GM19239 (cell line): ENCODE data around the gene FRMPD2.
"Not testable (repeated sequence)": the region's sequence is repeated elsewhere in the genome, so short reads cannot be mapped to it uniquely, and the experiment has no call there.

Experiments used
- DNase-seq: peaks from one replicate; pipeline ENCODE4 v3.0.0; 2011; ENCODE audit warnings: low spot score; ENCODE audit not compliant: insufficient read length
- FAIRE-seq: peaks from 2 replicates; lab custom pipeline; 2011; peaks lifted over from hg19 to GRCh38; lab: Jason Lieb, UNC

Gene FRMPD2

DNA sequence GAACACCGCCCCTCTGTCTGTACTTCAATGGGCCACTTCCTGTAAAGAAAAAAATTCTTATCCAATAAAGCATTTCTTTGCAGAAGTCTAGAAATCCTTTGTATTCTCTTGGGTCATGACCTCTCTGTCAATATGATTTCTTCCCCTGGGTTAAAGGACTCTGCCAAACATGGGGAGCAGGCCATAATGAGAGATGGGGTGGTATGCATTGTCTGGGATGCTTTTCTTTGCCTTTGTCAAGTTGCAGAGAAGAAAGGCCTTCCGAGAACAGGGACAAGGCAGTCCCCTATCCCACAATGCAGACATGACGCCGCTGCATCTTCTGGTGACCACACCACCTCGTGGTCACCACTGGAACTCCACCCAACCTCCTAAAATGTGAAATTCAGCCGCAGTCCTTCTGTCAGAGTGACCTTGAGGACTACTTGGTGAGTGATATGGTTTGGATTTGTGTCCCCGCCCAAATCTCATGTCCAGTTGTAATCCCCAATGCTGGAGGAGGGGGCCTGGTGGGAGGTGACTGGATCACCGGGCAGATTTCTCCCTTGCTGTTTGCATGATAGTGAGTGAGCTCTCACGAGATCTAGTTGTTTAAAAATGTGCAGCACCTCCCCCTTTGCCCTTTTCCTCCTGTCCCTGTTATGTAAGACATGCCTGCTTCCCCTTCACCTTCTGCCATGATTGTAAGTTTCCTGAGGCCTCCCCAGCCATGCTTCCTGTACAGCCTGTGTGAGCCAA lies 15.2 kb upstream of the FRMPD2 start:
- FAIRE-seq (peak; percentile 67), DNase-seq (peak; percentile 24)

DNA sequence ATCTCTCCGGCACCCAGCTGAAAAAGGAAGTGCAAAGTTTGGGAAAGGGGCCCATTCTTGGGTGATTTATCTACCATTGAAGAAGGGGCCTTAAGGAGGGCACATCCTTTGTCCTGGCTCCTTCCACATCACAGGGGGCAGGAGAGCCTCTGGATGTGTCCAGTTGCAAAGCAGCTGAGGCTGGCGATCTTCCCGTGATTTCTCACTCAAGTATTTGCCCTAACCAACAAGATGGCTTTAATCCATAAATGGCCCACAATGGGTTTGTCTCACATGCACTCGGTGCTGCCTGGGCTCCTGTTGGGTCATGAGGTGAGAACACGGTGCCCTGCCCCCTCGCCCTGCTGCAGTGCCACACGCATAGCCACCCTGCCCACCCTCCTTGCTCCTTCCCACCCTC lies 14.2 kb upstream of the FRMPD2 start:
- DNase-seq (no peak), FAIRE-seq (no peak)

DNA sequence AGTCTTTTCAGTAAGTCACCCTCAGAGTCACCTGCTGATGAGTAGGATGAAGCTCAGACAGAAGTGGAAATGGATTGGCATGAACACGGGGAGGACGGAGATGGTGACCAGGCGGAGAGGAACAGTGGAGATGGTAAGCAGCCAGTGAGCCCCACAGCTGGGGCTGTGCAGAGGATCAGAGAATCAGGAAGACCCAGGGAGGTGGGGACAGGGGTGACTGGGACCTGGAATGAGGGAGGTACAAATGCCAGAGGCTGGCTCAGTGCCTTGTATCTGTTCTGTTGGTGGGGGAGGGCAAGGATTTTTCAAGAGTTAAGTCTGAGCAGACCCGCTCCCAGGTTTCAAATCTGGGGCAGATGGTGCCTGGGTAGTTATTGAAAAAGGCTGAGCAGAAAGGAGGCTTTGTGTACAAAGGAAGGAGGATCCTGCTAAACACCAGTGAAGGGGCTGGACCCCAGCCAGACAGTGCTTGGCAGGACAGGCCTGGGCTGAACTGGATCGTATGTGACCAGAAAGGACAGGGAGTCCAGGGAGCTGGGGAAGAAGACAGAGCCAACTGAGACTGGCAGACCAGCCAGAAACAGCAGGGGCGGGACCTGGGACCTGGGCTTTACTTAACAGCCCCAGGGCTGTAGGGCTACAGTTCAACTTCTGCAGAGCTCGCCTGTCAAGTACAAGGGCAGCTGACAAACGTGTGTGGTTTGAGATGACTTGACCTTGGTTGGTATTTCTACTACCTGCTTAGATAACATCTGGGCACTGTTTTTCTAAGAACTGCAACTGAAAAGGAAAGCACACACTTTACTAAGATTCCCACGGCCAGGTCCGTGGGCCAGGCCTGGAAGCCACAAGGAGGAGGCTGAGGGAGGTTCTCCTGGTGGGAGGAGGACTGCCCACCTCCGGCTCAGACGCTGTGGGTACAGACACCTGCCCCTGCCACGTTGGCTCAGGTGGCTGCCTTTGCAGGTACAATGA lies 13.2 kb upstream of the FRMPD2 start:
- FAIRE-seq (no peak), DNase-seq (no peak)

DNA sequence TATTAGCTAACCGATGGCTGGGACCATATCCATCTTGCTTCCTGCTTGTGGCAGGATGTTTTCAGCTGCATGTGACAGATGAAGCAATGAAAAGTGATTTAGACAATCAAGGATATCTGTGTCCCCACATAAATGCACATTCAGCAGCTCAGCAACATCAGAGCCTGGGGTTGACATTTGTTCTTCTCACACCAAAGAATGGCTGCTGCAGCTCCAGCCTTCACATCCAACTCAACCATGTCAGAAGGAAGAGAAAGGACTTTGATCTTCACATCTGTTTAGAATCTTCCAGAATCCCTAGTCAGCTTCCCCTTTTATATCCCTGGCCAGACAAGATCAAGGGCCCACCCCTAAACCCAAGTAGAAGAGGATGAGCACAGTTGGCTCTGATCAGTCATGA lies 11.9 kb upstream of the FRMPD2 start:
- DNase-seq (no peak), FAIRE-seq (no peak)

DNA sequence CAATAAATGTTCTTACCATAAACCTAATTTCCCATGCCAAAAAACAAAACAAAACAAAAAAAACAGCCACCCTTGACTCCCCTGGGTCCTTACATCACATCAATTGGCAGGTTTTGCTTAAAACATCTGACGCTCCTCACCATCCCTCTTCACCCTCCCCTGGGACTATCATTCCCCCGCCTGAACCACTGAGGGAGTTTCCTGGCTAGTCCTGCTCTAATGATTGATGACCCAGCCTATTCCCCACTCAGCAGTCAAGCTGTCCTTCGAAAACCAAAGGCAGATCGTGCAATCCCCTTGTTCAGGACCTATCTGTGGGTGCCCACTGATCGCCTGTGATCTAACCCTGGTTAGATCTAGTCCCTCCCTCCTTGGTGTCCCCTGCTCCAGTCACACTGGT lies 11.2 kb upstream of the FRMPD2 start:
- FAIRE-seq (peak; percentile 11), DNase-seq (no peak)

DNA sequence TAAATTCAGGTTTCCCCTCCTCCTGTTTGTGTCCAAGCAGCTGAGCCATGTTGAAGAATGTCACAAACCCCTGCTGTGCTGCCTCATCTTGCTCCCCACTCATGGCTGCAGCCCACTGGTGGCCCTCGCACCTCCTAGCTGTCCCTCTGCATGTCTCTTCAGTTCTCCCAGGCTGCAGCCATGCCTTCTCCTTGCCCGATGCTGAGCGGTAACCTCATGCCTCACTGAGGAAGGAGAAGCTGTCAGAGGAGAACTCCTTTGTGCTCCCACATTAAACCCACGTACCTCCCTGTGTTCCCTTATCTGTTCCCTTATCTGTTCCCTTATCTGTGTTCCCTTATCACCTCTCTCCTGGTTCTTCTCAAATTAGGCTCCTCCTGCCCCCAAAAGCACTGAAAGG lies 10.3 kb upstream of the FRMPD2 start:
- FAIRE-seq (no peak), DNase-seq (no peak)

DNA sequence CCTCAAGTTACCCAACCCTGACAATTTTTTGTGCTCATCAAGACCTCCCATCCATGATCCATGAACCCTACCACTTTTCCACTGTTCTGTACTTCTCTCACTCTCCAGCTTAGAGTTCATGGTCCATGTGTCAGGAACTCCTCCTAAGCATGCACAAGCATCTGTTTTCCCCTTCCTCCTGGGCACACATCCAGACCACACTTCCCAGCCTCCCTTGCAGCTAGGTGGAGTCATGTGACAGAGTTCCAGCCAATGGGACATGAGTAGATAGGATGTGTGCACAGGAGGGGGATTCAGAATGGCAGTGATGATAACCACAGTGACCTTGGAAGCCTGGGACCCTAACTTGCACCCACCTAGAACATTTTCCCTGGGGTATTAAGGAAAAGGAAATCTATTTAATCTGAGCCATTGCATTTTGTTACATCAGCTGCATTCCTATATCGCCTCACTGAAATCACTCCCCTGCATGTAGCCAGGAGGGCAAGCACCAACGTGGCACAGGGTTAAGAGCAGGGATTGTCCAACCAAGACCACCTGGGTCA lies 9.6 kb upstream of the FRMPD2 start:
- no peak for FAIRE-seq
- no peak for DNase-seq

DNA sequence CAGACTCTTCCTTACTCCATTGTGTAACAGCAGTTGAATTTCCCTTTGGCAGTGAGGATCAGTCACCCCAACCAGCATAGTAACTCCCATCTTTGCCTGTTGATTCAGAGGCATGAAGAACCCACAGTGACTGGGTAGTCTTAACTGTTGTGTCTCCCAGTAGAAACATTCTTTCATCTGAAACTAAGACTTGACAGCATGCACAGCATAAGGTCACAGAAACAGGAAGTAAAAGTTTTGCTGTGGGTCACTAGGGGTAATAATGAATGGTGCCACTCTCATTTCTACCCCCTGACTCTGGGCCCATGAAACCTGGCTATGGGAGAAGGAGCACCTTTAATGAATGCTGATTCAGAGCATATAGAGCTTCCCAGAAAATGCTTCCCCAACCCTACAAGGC lies 8.3 kb upstream of the FRMPD2 start:
- FAIRE-seq (peak; percentile 89), DNase-seq (peak; percentile 19)

DNA sequence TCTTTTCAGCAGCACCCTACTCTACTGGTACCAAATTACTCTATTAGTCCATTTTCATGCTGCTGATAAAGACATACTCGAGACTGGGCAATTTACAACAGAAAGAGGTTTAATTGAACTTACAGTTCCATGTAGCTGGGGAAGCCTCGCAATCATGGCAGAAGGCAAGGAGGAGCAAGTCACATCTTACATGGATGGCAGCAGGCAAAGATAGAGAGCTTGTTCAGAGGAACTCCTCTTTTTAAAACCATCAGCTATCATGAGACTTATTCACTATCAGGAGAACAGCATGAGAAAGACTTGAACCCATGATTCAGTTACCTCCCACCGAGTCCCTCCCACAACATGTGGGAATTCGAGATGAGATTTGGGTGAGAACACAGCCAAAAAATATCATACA lies 7.2 kb upstream of the FRMPD2 start:
- DNase-seq, FAIRE-seq: not testable (repeated sequence)

DNA sequence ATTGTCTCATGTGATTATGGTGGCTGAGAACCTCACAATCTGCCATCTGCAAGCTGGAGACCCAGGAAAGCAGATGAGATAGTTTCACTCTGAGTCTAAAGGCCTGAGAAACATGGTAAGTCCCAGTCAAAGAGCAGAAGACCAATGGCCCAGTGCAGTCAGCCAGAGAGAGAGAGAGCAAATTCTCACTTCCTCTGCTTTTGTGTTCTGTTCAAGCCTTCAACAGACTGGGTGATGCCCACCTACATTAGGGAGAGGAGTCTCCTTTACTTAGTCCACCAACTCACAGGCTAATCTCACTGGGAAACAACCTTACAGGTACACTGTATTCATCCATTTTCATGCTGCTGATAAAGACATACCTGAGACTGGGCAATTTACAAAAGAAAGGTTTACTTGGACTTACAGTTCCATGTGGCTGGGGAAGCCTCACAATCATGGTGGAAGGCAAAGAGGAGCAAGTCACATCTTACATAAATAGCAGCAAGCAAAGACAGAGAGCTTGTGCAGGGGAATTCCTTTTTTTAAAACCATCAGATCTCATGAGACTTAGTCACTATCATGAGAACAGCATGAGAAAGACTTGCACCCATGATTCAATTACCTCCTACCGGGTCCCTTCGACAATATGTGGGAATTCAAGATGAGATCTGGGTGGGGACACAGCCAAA lies 4.7 kb upstream of the FRMPD2 start:
- DNase-seq, result no peak
- peak; percentile 91 for FAIRE-seq

DNA sequence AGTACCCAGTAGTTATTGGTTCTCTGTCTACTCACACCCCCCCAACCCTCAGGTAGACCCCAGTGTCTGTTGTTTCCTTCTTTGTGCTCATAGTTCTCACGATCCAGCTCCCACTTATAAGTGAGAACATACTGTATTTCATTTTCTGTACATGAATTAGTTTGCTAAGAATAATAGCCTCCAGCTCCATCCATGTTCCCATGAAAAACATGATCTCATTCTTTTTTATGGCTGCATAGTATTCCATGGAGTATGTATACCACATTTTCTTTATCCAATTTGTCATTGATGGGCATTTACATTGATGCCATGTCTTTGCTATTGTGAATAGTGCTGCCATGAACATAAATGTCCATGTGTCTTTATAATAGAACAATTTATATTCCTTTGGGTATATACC lies 2.6 kb upstream of the FRMPD2 start:
- no peak for DNase-seq
- FAIRE-seq, result no peak

DNA sequence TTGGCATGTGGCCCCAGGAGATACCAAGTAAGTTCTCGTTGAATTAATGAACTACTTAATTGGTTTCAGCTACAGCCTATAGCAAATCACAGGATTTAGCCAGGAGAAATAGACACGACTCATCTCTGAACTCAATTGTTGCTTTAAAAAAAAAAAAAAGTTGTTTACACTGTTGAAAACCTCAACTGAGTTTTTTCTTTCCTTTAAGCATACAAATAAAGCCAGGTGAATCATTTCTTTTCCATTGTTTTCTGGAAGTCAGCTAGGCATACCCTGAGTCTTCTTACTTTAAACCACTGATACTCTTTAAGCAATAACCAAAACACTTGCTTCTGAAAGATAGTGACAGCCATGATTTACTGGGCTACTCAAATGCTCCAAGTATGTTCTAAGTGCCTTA lies 755 bp downstream of the FRMPD2 start:
- FAIRE-seq, result no peak
- no peak for DNase-seq

DNA sequence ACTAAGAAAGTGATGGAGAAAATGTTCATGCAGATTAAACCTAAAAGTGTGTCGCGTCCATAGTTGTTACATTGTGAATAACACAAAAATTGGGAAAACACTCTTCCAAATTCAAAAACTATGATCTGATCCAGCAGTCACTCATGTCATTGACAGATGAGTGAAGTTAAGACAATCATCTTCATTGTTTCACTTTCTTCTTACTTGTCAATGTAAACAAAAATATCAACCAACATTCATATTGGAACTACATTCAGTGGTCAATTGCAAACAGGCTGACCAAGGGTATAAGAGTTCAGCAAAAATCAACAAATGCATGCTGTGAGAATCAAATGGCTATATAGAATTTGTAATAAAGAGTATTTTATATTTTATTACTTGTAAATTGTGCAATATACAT lies 1.8 kb downstream of the FRMPD2 start:
- no peak for DNase-seq

DNA sequence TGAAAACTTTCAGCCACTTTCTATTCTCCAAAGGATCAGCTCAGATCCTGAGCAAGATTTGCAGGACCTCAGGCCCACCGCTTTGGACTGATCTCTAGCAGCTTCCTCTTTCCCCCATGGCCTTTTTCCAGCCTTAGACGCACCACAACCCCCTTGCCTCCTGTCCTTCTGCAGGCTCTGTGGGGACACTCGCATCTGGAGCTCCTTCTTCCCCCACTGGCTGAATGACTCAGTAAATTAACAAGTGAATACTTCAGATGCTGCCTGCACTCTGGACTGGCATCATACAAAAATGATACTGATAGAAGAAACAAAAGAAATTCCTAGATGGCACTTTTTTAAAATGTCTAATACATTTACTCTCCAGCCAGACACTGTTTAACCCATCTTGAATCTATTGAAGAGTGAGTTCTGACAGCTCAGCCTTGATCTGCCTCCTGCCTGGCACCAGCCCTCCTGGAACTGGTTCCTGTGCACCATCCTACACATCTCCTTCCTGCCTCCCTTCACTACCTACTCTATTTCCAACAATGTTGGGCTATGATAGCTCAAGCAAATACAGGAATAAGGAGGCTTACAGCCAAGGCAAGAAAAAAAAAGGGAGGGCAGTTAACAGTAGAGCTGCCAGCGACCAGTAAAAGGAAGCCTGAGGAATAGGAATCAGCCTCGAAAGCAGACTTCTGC lies 3.3 kb downstream of the FRMPD2 start:
- FAIRE-seq, result no peak
- DNase-seq, result no peak

More for the DNA sequence above, 1.8 kb downstream of the FRMPD2 start:
- peak; percentile 21 for FAIRE-seq

DNA sequence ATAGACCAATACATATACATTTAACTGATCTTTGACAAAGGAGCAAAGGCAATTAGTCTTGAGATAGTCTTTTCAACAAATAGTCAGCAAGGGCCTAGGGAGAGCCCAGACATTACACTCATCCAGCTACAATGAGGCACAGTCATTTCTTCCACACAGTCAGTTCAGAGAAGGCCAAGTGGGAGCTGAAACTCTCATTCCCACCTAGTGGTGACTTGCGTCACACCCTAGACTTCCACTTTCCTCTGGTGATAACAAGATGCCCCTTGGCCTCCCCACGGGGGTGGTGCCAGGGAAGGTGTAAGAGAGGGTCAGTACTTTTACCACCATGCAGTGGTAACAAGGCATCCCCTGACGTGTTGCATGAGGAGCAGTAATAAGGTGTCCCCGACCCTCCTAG lies 8.0 kb downstream of the FRMPD2 start:
- FAIRE-seq (no peak), DNase-seq (no peak)

DNA sequence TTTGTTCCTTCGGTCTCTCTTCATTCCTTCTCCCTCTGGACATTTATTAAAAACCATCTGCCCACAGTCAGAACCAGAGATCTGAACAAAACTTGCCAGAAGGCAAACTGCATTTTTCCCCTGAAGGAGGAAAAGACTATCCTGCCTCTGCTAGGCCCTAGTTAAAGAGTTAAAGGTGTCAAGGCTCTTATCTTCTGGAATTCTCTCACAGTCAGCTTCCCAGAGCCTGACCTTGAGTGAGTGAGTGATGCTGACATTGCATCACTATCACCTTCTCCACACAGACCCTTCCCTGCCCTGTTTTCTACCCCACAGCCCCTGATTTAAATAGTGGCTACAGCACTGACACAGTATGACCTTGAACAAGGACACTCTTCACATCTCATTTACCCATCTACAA lies 16.4 kb downstream of the FRMPD2 start:
- no peak for DNase-seq
- no peak for FAIRE-seq

DNA sequence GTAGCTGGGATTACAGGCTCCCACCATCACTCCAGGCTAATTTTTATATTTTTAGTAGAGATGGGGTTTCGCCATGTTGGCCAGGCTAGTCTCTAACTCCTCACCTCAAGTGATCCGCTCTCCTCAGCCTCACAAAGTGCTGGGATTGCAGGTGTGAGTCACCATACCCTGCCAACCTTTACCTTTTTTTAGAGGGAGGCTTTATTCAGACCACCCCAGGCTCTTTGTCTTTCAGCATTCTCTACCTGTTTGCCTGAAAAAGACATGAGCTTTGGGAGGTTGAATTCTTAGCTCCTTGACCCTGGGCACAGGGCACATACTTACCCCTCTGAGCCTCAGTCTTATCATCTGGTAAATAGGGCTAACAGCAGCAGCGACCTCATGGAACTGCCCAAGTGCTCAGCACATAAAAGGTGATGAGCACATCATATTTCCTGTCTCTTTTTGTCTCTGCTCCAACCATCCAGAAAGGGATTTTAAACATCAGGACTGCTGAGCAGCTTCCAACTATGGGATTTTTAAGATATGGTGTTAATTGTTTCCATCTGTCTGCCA lies 17.0 kb downstream of the FRMPD2 start:
- FAIRE-seq, result no peak
- DNase-seq, result no peak

DNA sequence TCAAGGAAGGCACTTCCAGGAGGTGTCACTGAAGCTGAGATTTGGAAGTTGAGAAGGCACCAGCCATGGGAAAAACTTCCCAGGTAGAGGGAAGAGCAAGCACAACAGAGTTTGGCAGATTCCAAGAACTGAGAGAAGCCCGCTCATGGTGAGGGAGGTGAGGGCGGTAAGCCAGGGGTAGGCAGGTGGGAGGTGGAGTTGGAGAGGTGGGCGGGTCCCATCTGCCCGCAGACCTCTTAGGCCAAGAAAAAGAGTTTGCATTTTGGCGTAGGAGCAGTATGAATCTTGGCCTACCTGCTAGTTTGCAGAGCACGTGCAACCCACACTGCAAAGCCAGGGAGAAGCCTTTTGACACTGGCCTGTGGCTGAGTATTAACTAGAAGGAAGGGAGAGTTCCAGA lies 18.8 kb downstream of the FRMPD2 start:
- FAIRE-seq (no peak), DNase-seq (no peak)

DNA sequence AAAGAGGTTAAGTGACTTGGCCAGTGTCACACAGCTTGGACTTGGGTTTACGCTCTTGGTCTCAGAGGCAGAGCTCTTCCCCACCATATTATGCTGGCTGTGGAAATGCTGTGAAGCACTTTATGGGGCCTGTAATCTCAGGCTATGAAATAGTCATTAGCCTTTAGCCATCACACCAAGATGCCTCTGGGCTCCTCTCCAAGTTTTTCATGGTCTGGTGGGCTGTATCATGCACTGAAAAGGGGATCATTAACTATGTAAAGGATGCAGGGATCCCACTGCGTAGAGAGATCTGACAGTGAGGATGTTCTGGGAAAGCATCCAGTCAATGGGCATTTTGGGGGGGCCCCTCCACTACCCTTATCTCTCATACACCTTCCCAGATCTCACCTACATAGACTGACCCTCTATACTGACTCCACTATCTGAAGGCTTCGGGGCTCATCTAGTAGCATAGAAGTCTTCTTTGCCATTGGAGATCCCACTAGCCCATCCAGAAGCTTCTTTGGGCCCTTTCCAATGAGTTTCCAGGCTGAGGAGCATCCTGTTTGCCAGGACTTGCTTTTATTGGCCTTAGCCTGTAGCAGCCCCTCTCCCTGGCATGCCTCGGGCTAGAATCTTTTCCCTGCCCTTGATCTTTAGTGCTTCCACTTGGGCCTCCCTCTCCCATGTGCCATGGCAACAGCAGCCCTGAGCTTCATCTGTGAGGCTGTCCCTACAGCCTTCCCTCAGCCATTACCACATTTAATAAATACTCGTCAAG lies 19.6 kb downstream of the FRMPD2 start:
- FAIRE-seq (no peak), DNase-seq (no peak)
